ENCODE results near the gene PRDM5.

PRDM5 gene

GRCh38 chr4:120714417-120715010 is 208.0 kb downstream of the PRDM5 start:
- peak; percentile 64 for DNase-seq (ENCODE audit: low spot score)

DNA sequence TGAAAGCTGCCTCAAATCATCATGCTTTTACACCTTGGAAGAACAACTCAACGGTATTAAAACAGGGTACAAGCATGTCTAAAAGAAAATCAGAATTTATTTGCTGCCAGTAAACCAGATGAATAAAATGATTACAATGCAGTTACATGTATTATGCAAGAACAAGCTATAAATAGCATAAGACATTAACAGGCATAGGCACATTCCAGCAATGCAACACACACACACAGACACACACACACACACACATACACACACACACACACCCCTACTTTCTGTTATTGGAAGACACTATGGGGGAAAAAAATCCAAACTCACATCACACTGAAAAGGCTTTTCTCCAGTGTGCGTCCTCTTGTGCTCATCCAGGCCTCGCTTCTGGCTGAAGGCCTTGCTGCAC is 212.5 kb downstream of the PRDM5 start:
- DNase-seq (ENCODE audit: low spot score), result no peak

DNA sequence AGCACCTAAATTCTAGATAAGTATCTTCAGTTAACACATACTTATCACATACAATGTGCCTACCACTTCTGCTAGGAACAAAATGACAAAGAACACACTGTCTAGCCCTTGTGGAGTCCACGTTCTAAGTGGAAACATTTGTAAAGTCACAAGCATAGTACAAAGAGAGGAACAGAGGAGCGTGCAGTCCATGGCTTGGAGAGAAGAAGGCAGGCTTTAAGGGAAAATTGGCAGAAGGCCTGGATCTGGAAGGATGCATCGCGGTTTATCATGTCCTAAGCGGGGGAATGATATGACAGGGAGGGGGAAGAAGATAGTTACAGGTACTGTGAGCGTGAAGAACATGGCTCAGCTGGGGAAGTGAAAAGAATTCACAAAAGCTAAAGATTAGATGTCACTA is 218.0 kb downstream of the PRDM5 start:
- DNase-seq (ENCODE audit: low spot score), result no peak

DNA sequence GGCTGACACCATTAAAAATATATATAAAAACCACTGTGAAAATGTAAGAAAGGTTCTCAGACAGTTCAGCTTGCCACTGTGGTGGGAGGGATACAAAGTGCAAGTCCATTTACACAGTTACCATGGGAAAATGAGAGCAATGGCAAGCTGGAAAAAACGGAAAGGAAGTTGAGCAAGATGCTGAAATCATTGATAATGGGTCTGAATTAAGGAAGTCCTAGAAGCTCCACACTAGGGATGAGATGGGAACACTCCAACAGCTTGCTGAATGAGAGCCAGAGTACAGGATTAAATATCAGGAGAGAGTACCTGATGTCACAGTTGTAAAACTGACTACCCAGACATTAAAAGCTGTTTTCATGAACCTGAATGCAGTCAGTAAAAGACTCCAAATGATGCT is 218.6 kb downstream of the PRDM5 start:
- no peak for DNase-seq (ENCODE audit: low spot score)

- no peak for DNase-seq (ENCODE audit: low spot score)
These were observed 223.2 kb downstream of the PRDM5 start for GRCh38 chr4:120699354-120699753.

DNA sequence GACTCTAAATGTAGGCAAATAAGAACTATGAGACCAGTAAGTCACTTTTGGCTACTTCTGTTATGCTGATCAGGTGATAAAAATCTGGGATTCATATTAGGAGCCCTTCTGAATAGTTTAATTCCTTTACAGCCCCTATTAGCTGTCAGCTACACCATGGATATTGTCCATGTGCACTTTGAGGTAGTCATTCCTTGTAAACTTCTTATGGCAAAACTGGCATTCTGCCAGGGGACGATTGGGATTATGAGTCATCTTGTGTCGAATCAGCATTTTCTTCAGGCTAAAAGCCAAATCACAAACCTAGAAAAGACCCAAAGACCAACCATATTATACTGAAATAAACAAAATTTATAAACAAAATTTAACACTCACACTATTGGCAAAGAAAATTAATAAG is 227.6 kb downstream of the PRDM5 start:
- peak; percentile 86 for DNase-seq (ENCODE audit: low spot score)

- DNase-seq (ENCODE audit: low spot score), result peak; percentile 18
These were observed 228.7 kb downstream of the PRDM5 start for GRCh38 chr4:120693816-120694215.

GRCh38 chr4:120692964-120693363 is 229.6 kb downstream of the PRDM5 start:
- no peak for DNase-seq (ENCODE audit: low spot score)

DNA sequence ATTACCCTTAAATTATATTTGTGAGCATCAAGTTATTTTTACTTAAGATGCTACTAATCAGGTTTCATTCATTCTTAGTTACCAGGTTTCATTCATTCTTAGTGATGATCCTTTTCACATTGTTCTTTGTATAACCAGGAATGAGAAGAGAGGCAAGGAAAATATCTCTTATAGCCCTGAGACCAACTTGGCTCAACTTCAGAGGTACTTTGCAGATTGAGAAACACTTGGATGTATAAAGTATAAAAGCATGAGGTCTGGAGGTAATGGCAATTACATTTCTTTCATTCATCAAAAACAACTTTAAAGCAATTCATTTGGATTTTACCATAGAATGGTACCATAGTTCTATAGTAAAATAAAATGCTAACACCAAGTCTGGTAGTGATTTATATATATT is 231.0 kb downstream of the PRDM5 start:
- no peak for DNase-seq (ENCODE audit: low spot score)

DNA sequence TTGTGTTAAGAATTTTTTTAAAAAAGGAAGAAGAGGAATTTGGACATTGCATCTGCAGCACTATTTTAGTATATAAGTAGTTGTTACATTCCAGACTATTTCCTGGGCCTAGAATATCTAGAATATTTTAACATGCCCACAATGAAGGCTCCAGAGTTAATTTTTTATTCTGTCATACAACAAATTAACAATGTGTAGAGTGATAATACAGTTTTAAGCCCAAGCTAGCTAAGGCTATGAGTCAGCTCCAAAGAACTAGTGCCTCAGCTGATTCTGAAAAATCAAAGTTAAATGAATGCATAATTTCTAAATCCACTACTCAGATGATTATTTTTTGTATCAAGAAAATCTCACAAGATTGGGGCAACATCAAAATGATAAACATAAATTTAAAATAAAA is 231.4 kb downstream of the PRDM5 start:
- no peak for DNase-seq (ENCODE audit: low spot score)

DNA sequence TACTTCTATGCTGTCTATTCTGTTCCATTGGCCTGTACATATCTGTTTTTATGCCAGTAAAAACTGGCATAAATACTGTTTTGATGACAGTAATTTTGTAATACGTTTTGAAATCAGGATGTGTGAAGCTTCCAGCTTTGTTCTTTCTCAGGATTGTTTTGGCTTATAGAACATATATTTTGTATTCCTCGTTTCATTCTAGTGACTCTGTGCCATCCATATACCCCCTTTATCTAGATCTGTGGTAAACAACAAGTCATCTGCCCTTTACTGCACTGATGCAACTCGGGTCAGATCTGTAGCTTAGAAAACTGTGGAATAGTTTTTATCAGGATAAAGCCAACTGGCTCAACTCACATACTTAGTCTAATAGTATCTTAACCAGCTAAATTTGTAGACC is 233.7 kb downstream of the PRDM5 start:
- DNase-seq (ENCODE audit: low spot score), result no peak

- no peak for DNase-seq (ENCODE audit: low spot score)
These were observed 236.7 kb downstream of the PRDM5 start for GRCh38 chr4:120685756-120686278.

DNA sequence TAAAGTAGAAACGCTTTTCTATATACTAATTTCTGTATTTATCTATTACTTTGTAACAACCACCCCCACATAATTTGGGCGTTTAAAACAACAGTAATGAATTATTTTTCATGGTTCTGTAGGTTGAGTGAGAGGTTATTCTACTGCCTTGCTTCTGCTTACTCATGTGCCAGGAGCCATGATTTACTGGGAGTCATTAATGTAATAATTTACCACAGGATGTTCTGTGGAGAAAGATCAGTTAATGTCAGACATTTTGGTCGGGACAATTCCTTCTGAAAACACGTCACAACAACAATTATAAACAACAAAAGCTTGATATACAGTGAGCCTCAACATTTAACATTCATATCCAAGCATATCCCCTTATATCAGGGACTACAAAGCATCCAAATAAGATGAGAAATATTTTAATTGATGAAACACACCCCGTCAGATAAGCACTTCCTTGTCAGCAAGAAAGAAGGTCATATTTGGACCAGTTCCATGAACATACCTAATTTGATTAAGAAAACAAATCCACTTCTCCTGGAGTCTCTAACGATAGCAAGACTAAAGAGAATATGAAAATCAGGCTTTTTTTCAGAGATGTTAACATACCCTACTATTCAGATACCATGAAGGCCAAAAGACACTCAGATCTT is 238.5 kb downstream of the PRDM5 start:
- DNase-seq (ENCODE audit: low spot score), result peak; percentile 8

DNA sequence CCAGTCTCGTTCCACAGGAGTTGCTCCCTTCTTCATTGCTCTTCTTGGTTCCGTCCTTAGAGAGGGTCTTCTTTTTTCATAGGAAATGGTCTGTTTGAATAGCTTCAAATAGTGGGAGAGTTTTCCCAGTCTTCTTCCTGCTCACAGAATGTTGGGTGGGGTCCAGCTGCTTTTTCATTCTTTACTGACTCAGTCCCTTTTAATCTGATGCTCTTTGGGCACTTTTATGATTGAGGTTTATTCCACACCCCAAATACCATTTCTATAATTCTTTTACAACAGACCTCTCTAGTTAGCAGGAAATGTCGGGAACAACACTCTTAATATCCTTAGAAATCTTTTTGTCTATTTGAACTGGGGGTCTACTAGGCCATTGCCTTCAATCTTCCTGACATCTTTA is 239.5 kb downstream of the PRDM5 start:
- no peak for DNase-seq (ENCODE audit: low spot score)

DNA sequence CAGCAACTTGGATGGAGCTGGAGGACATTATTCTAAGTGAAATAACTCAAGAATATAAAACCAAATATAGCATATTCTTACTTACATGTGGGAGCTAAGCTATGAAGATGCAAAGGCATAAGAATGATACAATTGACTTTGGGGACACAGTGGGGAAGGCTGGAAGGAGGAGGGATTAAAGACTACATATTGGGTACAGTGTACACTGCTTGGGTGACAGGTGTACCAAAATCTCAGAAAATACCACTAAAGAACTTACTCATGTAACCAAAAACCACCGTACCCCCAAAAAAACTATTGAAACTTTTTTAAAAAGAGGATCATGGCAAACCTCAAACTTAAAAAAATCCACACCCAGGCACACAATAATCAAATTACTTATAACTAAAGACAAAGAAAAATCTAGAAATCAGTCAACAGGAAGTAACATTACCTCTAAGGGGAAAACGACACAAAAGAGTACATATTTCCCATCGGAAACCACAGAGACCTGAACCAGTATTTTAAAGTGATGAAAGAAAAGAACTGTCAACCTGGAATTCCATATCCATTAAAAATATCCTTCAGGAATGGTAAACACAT is 241.8 kb downstream of the PRDM5 start:
- no peak for DNase-seq (ENCODE audit: low spot score)

DNA sequence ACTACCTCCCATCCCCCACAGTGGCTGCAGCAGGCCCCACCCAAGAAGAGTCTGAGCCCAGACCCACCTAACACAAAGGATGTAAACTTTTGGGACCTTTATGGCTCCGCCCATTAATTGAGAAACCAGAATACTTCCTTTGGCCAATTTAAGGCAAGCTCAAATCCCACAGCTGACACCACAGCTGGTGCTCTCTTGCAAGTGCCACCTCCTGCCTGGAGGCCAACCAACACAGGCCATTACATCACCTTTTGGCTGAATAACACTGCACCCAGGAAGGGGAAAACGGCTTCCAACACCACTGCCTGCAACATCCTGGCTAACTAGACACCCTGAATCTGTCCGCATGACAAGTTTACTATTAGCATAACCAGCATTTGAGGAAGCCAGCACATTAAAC is 248.8 kb downstream of the PRDM5 start:
- no peak for DNase-seq (ENCODE audit: low spot score)

DNA sequence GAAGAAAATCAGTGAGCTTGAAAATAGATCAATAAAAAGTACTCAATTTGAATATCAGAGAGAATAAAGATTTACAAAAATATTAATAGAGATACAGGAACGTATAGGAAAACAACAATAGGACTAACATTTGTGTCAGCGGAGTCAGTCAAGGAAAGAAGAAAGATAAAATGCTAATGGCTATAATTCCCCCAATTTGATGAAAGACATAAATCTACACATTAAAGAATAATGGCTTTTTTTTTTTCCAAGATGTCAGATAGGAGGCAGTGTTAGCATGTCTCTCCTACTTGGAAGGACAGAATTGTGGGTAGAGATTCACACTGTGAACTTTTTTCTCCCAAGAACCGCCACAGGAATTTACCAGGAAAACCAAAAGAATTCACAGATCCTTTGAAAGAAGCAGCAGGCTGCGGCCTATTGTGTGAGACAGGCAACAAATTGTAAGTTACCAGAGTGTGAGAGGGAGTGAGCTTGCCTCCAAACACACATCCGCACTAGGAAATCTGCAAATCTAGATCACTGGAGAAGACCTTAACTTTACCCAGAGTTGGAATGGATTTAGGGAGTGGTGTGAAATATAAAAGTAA is 249.9 kb downstream of the PRDM5 start:
- no peak for DNase-seq (ENCODE audit: low spot score)

- no peak for DNase-seq (ENCODE audit: low spot score)
These were observed 250.4 kb downstream of the PRDM5 start for GRCh38 chr4:120672076-120672475.

DNA sequence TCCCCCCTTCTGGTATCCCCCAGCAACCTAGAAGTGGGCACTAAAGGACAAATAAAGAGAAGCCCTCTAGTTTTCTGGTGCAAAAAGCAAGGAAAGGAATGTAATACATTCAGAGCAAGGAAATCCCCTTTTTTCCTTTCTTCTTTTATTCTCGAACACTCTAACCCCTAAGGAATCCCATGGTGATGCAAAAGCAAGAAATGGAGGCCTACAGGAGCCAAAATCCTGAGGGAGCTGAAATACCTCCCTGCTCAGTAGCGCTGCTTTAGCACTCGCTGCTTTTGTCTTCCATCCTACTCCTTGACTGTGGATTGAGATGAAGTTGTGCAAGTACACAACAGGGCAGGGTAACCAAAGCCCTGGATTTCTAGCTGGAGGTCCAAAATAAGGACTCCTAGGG is 251.0 kb downstream of the PRDM5 start:
- no peak for DNase-seq (ENCODE audit: low spot score)

GRCh38 chr4:120667102-120667501 is 255.4 kb downstream of the PRDM5 start:
- DNase-seq (ENCODE audit: low spot score), result no peak

DNA sequence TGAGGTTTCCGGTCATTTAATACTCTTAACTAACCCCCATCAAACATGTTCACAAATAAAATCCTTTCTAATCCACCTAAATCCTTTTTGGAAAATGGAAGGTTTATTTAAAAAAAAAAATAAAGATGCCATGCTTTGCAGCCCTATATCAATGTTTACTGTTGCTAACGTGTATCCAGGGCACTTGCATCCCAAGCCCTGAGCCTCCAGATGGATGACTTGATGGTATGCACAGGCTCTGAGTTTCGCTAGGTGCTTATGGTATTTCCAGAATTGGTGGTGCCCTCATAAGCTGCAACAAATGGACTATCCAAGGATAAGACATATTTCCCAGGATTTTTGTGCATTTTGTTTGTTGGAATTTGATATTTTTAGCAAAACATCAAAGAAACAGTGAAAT is 257.7 kb downstream of the PRDM5 start:
- DNase-seq (ENCODE audit: low spot score), result no peak

DNA sequence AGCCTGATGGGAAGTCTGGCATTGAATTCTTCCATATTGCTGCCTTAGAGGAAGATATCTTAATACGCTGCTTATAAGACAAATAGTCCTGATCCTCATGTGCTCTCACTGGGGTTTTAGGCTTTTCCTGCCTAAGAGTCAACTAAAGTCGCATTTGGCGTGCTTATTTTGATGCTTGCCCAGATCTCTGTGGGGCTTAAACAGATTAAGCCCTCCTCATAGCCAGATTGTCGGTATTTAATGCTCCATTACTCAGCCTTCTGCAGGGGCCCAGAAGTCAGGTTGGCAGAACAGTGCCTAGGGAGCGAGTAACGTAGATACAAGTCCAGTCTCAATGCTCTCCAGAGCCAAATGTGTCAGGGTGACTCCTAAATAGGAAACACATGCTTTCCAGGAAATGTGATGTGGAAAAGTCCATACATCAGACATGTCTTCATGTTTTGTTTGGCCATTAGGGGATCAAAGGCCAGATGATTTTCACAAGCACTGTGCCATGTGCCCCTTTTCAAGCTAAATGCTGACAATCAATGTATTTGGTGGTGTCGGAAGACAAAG is 262.8 kb downstream of the PRDM5 start:
- DNase-seq (ENCODE audit: low spot score), result peak; percentile 83

GRCh38 chr4:120658772-120659171 is 263.8 kb downstream of the PRDM5 start:
- DNase-seq (ENCODE audit: low spot score), result peak; percentile 43
